ENCODE data around the gene MSH2. TPM values are rescaled to one million over a fixed set of nuclear protein-coding genes. Genes with fewer than 3 reads are reported as not detected.

Gene MSH2
- total RNA-seq, 1 experiment from 2014 or later, result 139 TPM

DNA sequence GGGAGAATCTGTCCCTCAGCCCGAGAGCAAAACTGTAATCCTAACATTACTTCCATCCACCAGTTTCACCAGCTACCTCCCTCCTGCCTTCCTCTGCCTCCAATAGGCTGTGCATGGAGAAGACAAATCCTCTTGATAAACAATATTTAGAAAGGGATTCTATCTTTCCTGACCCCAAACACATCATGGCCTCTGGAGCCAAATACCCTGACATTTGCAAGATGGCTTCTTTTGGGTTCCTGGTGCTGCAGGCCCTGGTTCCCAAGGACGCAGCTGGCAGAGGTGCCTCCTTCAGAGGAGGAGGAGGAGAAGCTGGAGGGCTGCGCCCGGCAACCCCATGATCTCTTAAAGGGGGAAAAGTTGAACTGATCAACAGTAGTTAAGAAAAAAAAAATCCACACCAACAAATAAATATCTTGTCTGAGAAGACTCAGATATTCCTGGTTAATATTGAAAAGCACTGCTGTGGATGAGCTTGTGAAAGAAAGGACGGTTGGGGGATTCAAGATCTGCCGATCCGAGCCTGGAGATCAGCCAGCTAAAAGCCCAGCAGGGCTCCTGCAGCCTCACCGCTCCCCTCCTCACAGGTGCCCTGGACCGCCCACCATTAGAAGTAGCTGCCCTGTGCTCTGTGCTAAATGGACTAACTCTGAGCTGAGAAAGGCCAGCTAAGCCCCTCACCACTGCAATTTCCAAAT lies 116.8 kb downstream of the MSH2 start:
- Histone ChIP-seq H3K4me2 (ENCODE audit: insufficient read depth, insufficient read length, low read length) (no peak overlapping the region), H3K4ac (ENCODE audit: low read depth, low read length) (no peak overlapping the region), H2BK5ac (ENCODE audit: insufficient read length, low read length) (no peak overlapping the region), H3K9ac (ENCODE audit: extremely low read depth, insufficient read length, low read length) (no peak overlapping the region), H2BK15ac (ENCODE audit: low read depth, low read length) (no peak overlapping the region), H4K20me1 (ENCODE audit: control insufficient read depth, insufficient read depth, insufficient read length) (no peaks in the 10 kb centered on the region), H4K8ac (replicated peaks; ENCODE audit: insufficient read length, low read depth, low read length) (no peak overlapping the region), H3K4me1 (ENCODE audit: insufficient read depth, low read length) (no peaks in the 10 kb centered on the region), H2AFZ (ENCODE audit: low read length) (no peak overlapping the region), H3K9me3 (ENCODE audit: control insufficient read depth, low read depth, low read length) (no peaks in the 10 kb centered on the region), H3K23ac (ENCODE audit: insufficient read length, low read depth, low read length) (no peak overlapping the region), H3K79me2 (ENCODE audit: insufficient read depth, low read length) (no peaks in the 10 kb centered on the region), H3K27me3 (ENCODE audit: insufficient read depth, low read length) (no peaks in the 10 kb centered on the region), H3K23me2 (ENCODE audit: insufficient read length, low read depth, low read length, poor library complexity, severe bottlenecking) (no peaks in the 10 kb centered on the region), H3K79me1 (ENCODE audit: insufficient read depth, low read depth, low read length, poor library complexity, severe bottlenecking) (no peaks in the 10 kb centered on the region), H3T11ph (ENCODE audit: low read length) (no peak overlapping the region), H2BK12ac (ENCODE audit: insufficient read length, low read depth, low read length) (no peak overlapping the region), H3K56ac (ENCODE audit: insufficient read length, low read depth, low read length) (no peak overlapping the region), H3K18ac (ENCODE audit: insufficient read length, low read depth, low read length) (no peak overlapping the region), H2AK5ac (ENCODE audit: insufficient read length, low read length) (no peak overlapping the region), H3K14ac (ENCODE audit: insufficient read depth, low read length) (no peak overlapping the region), H2BK20ac (ENCODE audit: low read depth, low read length, poor library complexity, severe bottlenecking) (no peak overlapping the region), H4K91ac (ENCODE audit: insufficient read length, low read depth, low read length) (no peak overlapping the region), H4K5ac (ENCODE audit: insufficient read length, low read depth, low read length) (no peak overlapping the region), H2BK120ac (ENCODE audit: low read depth, low read length, poor library complexity, severe bottlenecking) (no peak overlapping the region), H3K27ac (ENCODE audit: insufficient read length, low read depth, low read length) (no peak overlapping the region)
- DNase-seq, result no peak
- Mint-ChIP-seq H3K4me1 (peaks cover 31 to 47% of the 10 kb centered on the region in 2 experiments), H3K4me3 (no peak overlapping the region), H3K27me3 (ENCODE audit: low read depth) (no peaks in the 10 kb centered on the region; the same call in 1 of the 2 replicates), H3K36me3 (ENCODE audit: insufficient read depth in 1 of 3, low read depth in 3 of 3) (peaks cover 2 to 8% (median 5%) of the 10 kb centered on the region in 3 experiments; a peak in 5 of 7 replicates), H3K27ac (peak overlapping the region in 1 of 3 experiments; percentile 77; a peak in 2 of 7 replicates), H3K9me3 (no peaks in the 10 kb centered on the region)
- TF ChIP-seq, protein P1, sequence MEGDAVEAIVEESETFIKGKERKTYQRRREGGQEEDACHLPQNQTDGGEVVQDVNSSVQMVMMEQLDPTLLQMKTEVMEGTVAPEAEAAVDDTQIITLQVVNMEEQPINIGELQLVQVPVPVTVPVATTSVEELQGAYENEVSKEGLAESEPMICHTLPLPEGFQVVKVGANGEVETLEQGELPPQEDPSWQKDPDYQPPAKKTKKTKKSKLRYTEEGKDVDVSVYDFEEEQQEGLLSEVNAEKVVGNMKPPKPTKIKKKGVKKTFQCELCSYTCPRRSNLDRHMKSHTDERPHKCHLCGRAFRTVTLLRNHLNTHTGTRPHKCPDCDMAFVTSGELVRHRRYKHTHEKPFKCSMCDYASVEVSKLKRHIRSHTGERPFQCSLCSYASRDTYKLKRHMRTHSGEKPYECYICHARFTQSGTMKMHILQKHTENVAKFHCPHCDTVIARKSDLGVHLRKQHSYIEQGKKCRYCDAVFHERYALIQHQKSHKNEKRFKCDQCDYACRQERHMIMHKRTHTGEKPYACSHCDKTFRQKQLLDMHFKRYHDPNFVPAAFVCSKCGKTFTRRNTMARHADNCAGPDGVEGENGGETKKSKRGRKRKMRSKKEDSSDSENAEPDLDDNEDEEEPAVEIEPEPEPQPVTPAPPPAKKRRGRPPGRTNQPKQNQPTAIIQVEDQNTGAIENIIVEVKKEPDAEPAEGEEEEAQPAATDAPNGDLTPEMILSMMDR (conservative IDR thresholded peaks at IDR 0.05), result no peak
- no CpG with 5 or more reads among the region's 9 CpGs for WGBS (ENCODE audit: extremely low coverage, insufficient read length, low lambda C conversion rate)
